CD14-positive monocyte (primary cell): ENCODE data around the gene LRPAP1. TPM values are rescaled to one million over a fixed set of nuclear protein-coding genes. Genes with fewer than 3 reads are reported as not detected.

ENCODE experiments used
- DNase-seq, 3 donors: peaks; one replicate each; pipeline ENCODE4 v3.0.0-alpha.2; 2011 to 2022
- H2AFZ ChIP-seq: 2 replicates; pipeline ENCODE4 v1.6.0; 2012; ENCODE audit warnings: mild to moderate bottlenecking, low read depth, low read length, inconsistent platforms; ENCODE audit not compliant: insufficient read depth, poor library complexity, severe bottlenecking
- H3K27ac ChIP-seq, 2 donors: 1 replicate in 1 of 2; 2 replicates in 1 of 2; pipeline ENCODE4 v1.5.1; 2012 to 2013; ENCODE audit warnings: low read length in 2 of 2, control low read depth in 1 of 2, inconsistent platforms in 1 of 2, low read depth in 1 of 2, mild to moderate bottlenecking in 1 of 2
- H3K27me3 ChIP-seq, 2 donors: one replicate each; pipeline versions ENCODE4 v1.6.0 to v1.6.1; 2011 to 2013; ENCODE audit warnings: low read length in 2 of 2; ENCODE audit not compliant: control insufficient read depth in 2 of 2, insufficient read depth in 2 of 2
- H3K36me3 ChIP-seq, 2 donors: replicated peaks in 1 of 2; 1 replicate in 1 of 2; 2 replicates in 1 of 2; pipeline versions ENCODE4 v1.5.1 to v1.6.1; 2012 to 2013; ENCODE audit warnings: low read length in 2 of 2, control low read depth in 1 of 2, inconsistent platforms in 1 of 2, mild to moderate bottlenecking in 1 of 2; ENCODE audit not compliant: insufficient read depth in 2 of 2, control insufficient read depth in 1 of 2
- H3K4me1 ChIP-seq, 2 donors: 1 replicate in 1 of 2; 2 replicates in 1 of 2; pipeline versions ENCODE4 v1.5.1 to v1.6.1; 2012 to 2013; ENCODE audit warnings: low read length in 2 of 2, control low read depth in 1 of 2, inconsistent platforms in 1 of 2, mild to moderate bottlenecking in 1 of 2, moderate library complexity in 1 of 2; ENCODE audit not compliant: insufficient read depth in 2 of 2, control insufficient read depth in 1 of 2
- H3K4me2 ChIP-seq: replicated peaks from 2 replicates; pipeline ENCODE3; 2012; ENCODE audit warnings: low read length, moderate library complexity, mild to moderate bottlenecking; ENCODE audit not compliant: poor library complexity, severe bottlenecking; ENCODE audit errors: extremely low read depth
- H3K4me3 ChIP-seq, 3 experiments: fragments of 200-600 bp in 1 of 3; sonication (generic) in 1 of 3; replicated peaks in 1 of 3; 1 replicate in 2 of 3; 2 replicates in 1 of 3; pipeline ENCODE4 v1.5.1; 2011 to 2013; ENCODE audit warnings: low read length in 3 of 3, mild to moderate bottlenecking in 3 of 3, control low read depth in 2 of 3, low read depth in 2 of 3, inconsistent platforms in 1 of 3, moderate library complexity in 1 of 3
- H3K79me2 ChIP-seq: 2 replicates; pipeline ENCODE4 v1.6.0; 2012; ENCODE audit warnings: mild to moderate bottlenecking, control low read depth, inconsistent platforms, low read length, moderate library complexity; ENCODE audit not compliant: insufficient read depth
- H3K9ac ChIP-seq: 2 replicates; pipeline ENCODE4 v1.6.0; 2017; ENCODE audit warnings: low read length, mild to moderate bottlenecking; ENCODE audit not compliant: insufficient read depth, poor library complexity, severe bottlenecking
- H3K9me3 ChIP-seq, 2 donors: replicated peaks in 1 of 2; 1 replicate in 1 of 2; 2 replicates in 1 of 2; pipeline versions ENCODE4 v1.5.1 to v1.6.1; 2012 to 2013; ENCODE audit warnings: low read length in 2 of 2, control low read depth in 1 of 2; ENCODE audit not compliant: control insufficient read depth in 1 of 2, insufficient read depth in 1 of 2
- H4K20me1 ChIP-seq: 2 replicates; pipeline ENCODE4 v1.6.0; 2012; ENCODE audit warnings: mild to moderate bottlenecking, low read length, control low read depth, moderate library complexity; ENCODE audit not compliant: insufficient read depth
- H3K27ac Mint-ChIP-seq, 7 donors: one replicate each; pipeline ENCODE4 v1.8.0; 2020; ENCODE audit warnings: mild to moderate bottlenecking in 7 of 7, mixed read lengths in 7 of 7, moderate library complexity in 6 of 7, inconsistent platforms in 2 of 7
- H3K27me3 Mint-ChIP-seq, 3 donors: one replicate each; pipeline ENCODE4 v1.8.0; 2021 to 2022; ENCODE audit warnings: low read depth in 3 of 3, mild to moderate bottlenecking in 3 of 3, mixed read lengths in 3 of 3, moderate library complexity in 3 of 3, inconsistent platforms in 1 of 3
- H3K36me3 Mint-ChIP-seq, 2 donors: one replicate each; pipeline ENCODE4 v1.8.0; 2020; ENCODE audit warnings: mixed read lengths in 2 of 2, inconsistent platforms in 1 of 2, mild to moderate bottlenecking in 1 of 2
- H3K4me1 Mint-ChIP-seq: one replicate; pipeline ENCODE4 v1.8.0; 2020; ENCODE audit warnings: mild to moderate bottlenecking, mixed read lengths
- H3K4me3 Mint-ChIP-seq, 2 donors: one replicate each; pipeline ENCODE4 v1.8.0; 2020; ENCODE audit warnings: mild to moderate bottlenecking in 2 of 2, mixed read lengths in 2 of 2, moderate library complexity in 1 of 2
- H3K9me3 Mint-ChIP-seq, 7 donors: one replicate each; pipeline ENCODE4 v1.8.0; 2020 to 2022; ENCODE audit warnings: mixed read lengths in 7 of 7, mild to moderate bottlenecking in 6 of 7, moderate library complexity in 6 of 7, inconsistent platforms in 2 of 7
- WGBS: methylation state at CpG from one replicate; pipeline ENCODE4 v1.1.5; 2013; ENCODE audit warnings: missing lambda C conversion rate; ENCODE audit not compliant: insufficient coverage; 5-methylcytosine and 5-hydroxymethylcytosine counted together
- intact Hi-C, 2 donors: fragments of 100-400 bp; cut with micrococcal nuclease; formaldehyde crosslinking; loops; one replicate each; pipeline versions ENCODE4 v1.15.0 to v1.15.1; 2023
- polyA plus RNA-seq, 3 donors: library from polyadenylated mRNA; depleted of rRNA in 1 of 3; unstranded in 2 of 3; stranded (reverse) in 1 of 3; fragments of 300-500 nt in 2 of 3; fragments of >200 nt in 1 of 3; fragmentation: Illumina TruSeq in 2 of 3; gene quantifications; 1 replicate in 2 of 3; 2 replicates in 1 of 3; pipeline ENCODE4 v1.2.3, GENCODE V29; 2012 to 2021
- TF ChIP-seq, protein P1 (sequence below): fragments of 200-600 bp; IDR thresholded peaks from one replicate; pipeline ENCODE4 v1.8.0; 2022; ENCODE audit warnings: antibody characterized with exemption, mild to moderate bottlenecking

LRPAP1 gene
- polyA plus RNA-seq, 3 donors: 169 to 204 (median 180) TPM

DNA sequence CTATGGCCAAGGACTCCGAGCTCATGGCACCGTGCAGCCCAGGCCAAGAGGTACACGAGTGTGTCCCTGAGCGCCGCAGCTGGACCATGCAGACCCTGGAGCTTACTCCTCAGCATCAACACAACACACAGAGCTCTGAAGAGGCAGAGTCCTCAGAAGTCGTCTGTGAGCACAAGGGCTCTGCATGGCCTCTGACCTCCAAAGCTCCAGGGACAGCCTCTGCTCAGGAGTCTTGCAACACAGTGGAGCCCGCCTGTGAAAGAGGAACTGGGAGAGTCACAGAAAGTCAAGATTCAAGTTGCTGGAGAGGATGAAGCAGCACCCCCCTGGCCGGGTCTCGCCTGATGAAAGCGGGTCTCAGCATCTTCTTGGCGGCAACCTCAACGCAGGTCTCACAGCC is 2.9 kb downstream of the LRPAP1 start:
- Mint-ChIP-seq H3K9me3 (no peaks in the 10 kb centered on the region), H3K4me1 (peaks cover 42% of the 10 kb centered on the region), H3K4me3 (peak overlapping the region; percentile 65 to 98), H3K27ac (peak overlapping the region; percentile 71 to 86 (median 79)), H3K36me3 (peaks cover 25 to 45% of the 10 kb centered on the region in 2 donors), H3K27me3 (peaks cover 0 to 9% (median 6%) of the 10 kb centered on the region in 3 donors)
- Histone ChIP-seq H4K20me1 (peaks cover 76% of the 10 kb centered on the region), H3K27me3 (no peaks in the 10 kb centered on the region), H3K9me3 (no peaks in the 10 kb centered on the region), H3K79me2 (peaks cover 77% of the 10 kb centered on the region), H3K27ac (peak overlapping the region; percentile 14 to 60), H3K9ac (no peak overlapping the region), H3K36me3 (peaks cover 24 to 46% of the 10 kb centered on the region in 2 donors), H3K4me1 (peaks cover 35 to 46% of the 10 kb centered on the region in 2 donors), H3K4me3 (peak overlapping the region in 1 of 3 experiments; percentile 93), H2AFZ (no peak overlapping the region), H3K4me2 (peak overlapping the region; percentile 93)
- peak; percentile 73 to 83 (median 78) for DNase-seq
- TF ChIP-seq, protein P1, sequence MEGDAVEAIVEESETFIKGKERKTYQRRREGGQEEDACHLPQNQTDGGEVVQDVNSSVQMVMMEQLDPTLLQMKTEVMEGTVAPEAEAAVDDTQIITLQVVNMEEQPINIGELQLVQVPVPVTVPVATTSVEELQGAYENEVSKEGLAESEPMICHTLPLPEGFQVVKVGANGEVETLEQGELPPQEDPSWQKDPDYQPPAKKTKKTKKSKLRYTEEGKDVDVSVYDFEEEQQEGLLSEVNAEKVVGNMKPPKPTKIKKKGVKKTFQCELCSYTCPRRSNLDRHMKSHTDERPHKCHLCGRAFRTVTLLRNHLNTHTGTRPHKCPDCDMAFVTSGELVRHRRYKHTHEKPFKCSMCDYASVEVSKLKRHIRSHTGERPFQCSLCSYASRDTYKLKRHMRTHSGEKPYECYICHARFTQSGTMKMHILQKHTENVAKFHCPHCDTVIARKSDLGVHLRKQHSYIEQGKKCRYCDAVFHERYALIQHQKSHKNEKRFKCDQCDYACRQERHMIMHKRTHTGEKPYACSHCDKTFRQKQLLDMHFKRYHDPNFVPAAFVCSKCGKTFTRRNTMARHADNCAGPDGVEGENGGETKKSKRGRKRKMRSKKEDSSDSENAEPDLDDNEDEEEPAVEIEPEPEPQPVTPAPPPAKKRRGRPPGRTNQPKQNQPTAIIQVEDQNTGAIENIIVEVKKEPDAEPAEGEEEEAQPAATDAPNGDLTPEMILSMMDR: no peak
- WGBS: 45% methylated on average over 10 of the region's 12 CpGs
- intact Hi-C loops: no loop called here

DNA sequence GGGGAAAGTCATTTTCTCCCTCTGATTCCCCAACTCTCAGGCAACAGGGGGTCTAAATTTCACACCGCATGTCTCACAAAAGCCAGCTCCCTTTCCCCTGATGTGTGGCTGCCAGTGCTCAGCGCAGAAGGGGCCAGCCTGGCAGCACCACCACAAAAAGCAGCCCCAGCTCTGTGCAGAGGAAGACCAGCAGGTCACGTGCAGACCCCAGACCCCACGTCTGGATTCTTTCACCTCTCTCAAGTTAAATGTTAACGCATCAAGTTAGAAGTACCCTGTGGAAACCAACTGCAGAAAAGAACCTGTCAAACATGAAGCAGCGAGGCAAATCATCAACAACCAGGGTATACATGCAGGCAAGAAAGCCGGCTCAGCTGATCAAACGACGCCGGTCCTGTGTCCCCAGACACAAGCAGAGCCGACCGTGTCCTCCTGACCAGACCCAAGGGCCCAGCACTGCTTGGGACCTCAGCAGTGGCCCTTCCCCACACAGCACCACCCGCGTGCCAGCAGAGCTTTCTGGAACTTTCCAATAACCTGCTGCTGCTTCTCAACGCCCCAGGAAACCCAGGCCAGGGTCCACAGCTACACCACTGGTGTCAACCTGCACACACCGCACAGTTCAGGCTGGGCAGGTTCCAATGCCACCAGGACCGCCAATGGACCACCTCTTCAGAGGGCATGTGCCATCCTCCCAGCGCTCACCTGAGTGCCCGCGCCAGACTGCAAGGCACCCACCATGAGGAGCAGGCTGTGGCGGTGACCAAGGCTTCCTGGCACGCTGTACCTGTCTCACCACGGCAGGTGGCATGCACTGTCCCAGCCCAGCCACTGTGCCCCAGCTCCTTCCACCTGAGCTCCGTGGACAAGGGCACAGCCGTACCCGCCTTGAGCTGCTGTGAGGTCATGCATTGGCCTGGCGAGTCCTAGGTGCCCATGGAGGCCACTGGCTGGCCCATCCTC is 4.0 kb downstream of the LRPAP1 start:
- no peak for DNase-seq
- H3K79me2 ChIP-seq: peaks cover 88% of the 10 kb centered on the region
- no peaks in the 10 kb centered on the region for H3K9me3 ChIP-seq
- Mint-ChIP-seq H3K4me1 (peaks cover 40% of the 10 kb centered on the region), H3K27me3 (peaks cover 0 to 4% (median 3%) of the 10 kb centered on the region in 3 donors), H3K4me3 (no peak overlapping the region), H3K36me3 (peaks cover 34 to 57% of the 10 kb centered on the region in 2 donors), H3K9me3 (no peaks in the 10 kb centered on the region), H3K27ac (peak overlapping the region in 3 of 7 donors; percentile 37 to 82 (median 76))
- no peak overlapping the region for H3K4me3 ChIP-seq
- H3K4me2 ChIP-seq: no peak overlapping the region
- 91% methylated on average over 19 of the region's 27 CpGs for WGBS
- H4K20me1 ChIP-seq: peaks cover 88% of the 10 kb centered on the region
- peaks cover 35 to 46% of the 10 kb centered on the region in 2 donors for H3K4me1 ChIP-seq
- no peaks in the 10 kb centered on the region for H3K27me3 ChIP-seq
- intact Hi-C loops: no loop called here
- H3K36me3 ChIP-seq: peaks cover 36 to 58% of the 10 kb centered on the region in 2 donors
- H2AFZ ChIP-seq: no peak overlapping the region
- TF ChIP-seq, protein P1: no peak
- H3K27ac ChIP-seq: peak overlapping the region in 1 of 2 donors; percentile 53
- H3K9ac ChIP-seq: peak overlapping the region; percentile 1
